Epithelial cell of proximal tubule (primary cell): ENCODE results near the gene CPLX4. TPM values are rescaled to one million over a fixed set of nuclear protein-coding genes. Genes with fewer than 3 reads are reported as not detected.

Experiments used
- DNase-seq: peaks from one replicate; pipeline ENCODE4 v3.0.0-alpha.2; 2011; ENCODE audit warnings: low read depth
- H3K4me3 ChIP-seq: 2 replicates; pipeline ENCODE4 v1.5.1; 2011; ENCODE audit warnings: low read depth, mild to moderate bottlenecking, low read length
- CTCF ChIP-seq: conservative IDR thresholded peaks from 2 replicates; pipeline ENCODE4 v1.5.1; 2012; ENCODE audit warnings: low read depth, mild to moderate bottlenecking, low read length
- total RNA-seq: library from RNA; depleted of rRNA; stranded (reverse); fragments of >200 nt; gene quantifications from 2 replicates; pipeline ENCODE4 v1.2.3, GENCODE V29; 2015

CPLX4 gene
- total RNA-seq, 1 donor from 2014 or later = not detected

- DNase-seq = no peak
- no peak overlapping the region for H3K4me3 ChIP-seq
- TF ChIP-seq CTCF = no peak
Measured at GRCh38 chr18:59300676-59301285, 17.7 kb downstream of the CPLX4 start.

- no peak for DNase-seq
- no peak for TF ChIP-seq CTCF
- H3K4me3 ChIP-seq = no peak overlapping the region
Measured at GRCh38 chr18:59298871-59299270, 19.6 kb downstream of the CPLX4 start.

GRCh38 chr18:59293317-59293716, 25.1 kb downstream of the CPLX4 start:
- H3K4me3 ChIP-seq = no peak overlapping the region
- TF ChIP-seq CTCF = no peak
- no peak for DNase-seq

GRCh38 chr18:59286341-59286740, 32.1 kb downstream of the CPLX4 start:
- no peak for DNase-seq
- no peak overlapping the region for H3K4me3 ChIP-seq
- no peak for TF ChIP-seq CTCF

GRCh38 chr18:59282341-59282740, 36.1 kb downstream of the CPLX4 start:
- DNase-seq = no peak
- TF ChIP-seq CTCF = no peak
- no peak overlapping the region for H3K4me3 ChIP-seq

- no peak overlapping the region for H3K4me3 ChIP-seq
- no peak for TF ChIP-seq CTCF
- DNase-seq = no peak
Measured at GRCh38 chr18:59279722-59280121, 38.7 kb downstream of the CPLX4 start.

GRCh38 chr18:59279193-59279592, 39.3 kb downstream of the CPLX4 start:
- TF ChIP-seq CTCF = no peak
- DNase-seq = no peak
- H3K4me3 ChIP-seq = no peak overlapping the region
